Activated CD4-positive, alpha-beta T cell treated with anti-CD3 and anti-CD28 coated beads, Interleukin-2, amount 10 ng/mL, durations not matched to agents 7 days and 5 days (primary cell): ENCODE measurements around the gene IGFBP5. TPM values are rescaled to one million over a fixed set of nuclear protein-coding genes. Genes with fewer than 3 reads are reported as not detected.

ENCODE experiments used
- CTCF ChIA-PET: fragments of 350-600 bp; sonication (Branson Sonifier 250); formaldehyde crosslinking; loops from one replicate; lab custom pipeline; 2021; ENCODE audit warnings: antibody characterized with exemption; lab: Charles Lee
- POLR2A ChIA-PET: fragments of 350-600 bp; sonication (Branson Sonifier 250); formaldehyde crosslinking; loops from one replicate; lab custom pipeline; 2021; ENCODE audit warnings: antibody characterized with exemption; lab: Charles Lee
- DNase-seq: peaks from one replicate; pipeline ENCODE4 v3.0.0-alpha.2; 2020
- H3K27ac Mint-ChIP-seq: one replicate; pipeline ENCODE4 v1.8.0; 2021; ENCODE audit warnings: mild to moderate bottlenecking, moderate library complexity, mixed read lengths
- H3K27me3 Mint-ChIP-seq: one replicate; pipeline ENCODE4 v1.8.0; 2021; ENCODE audit warnings: mixed read lengths
- H3K36me3 Mint-ChIP-seq: one replicate; pipeline ENCODE4 v1.8.0; 2021; ENCODE audit warnings: low read depth, mixed read lengths
- H3K4me1 Mint-ChIP-seq: one replicate; pipeline ENCODE4 v1.8.0; 2021; ENCODE audit warnings: mixed read lengths
- H3K4me3 Mint-ChIP-seq: one replicate; pipeline ENCODE4 v1.8.0; 2021; ENCODE audit warnings: mild to moderate bottlenecking, moderate library complexity, mixed read lengths
- H3K9me3 Mint-ChIP-seq: one replicate; pipeline ENCODE4 v1.8.0; 2021; ENCODE audit warnings: mixed read lengths
- total RNA-seq, 2 experiments: library from RNA; stranded (reverse); gene quantifications; one replicate each; pipeline ENCODE4 v1.2.3, GENCODE V29; 2021

IGFBP5 gene
- total RNA-seq, 2 experiments from 2014 or later, result not detected

- CTCF ChIA-PET, result no interaction called here
- no peak for DNase-seq
- Mint-ChIP-seq H3K9me3 (no peaks in the 10 kb centered on the region), H3K4me3 (no peak overlapping the region), H3K36me3 (no peaks in the 10 kb centered on the region), H3K27ac (no peak overlapping the region), H3K4me1 (peaks cover 9% of the 10 kb centered on the region), H3K27me3 (peaks cover 14% of the 10 kb centered on the region)
- POLR2A ChIA-PET, result no interaction called here
Observed at GRCh38 chr2:216624251-216624650, 71.1 kb downstream of the IGFBP5 start.

DNA sequence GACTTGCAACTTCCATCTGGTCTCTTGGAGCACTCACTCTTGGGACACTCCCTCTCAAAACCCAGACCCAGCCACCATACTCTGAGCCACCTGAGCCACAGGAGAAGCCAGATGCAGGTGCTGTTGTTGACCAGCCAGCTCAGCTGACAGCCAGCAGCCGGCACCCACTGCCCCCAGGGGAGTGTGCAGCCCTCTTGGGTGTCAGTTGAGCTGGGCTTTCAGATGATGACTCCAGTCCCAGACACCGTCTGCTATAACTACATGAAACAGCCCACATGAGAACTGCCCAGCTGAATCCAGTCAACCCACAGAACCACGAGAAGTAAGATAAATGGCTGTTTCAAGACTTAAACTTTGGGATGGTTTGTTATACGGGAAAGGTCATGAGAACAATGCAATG, 72.8 kb downstream of the IGFBP5 start:
- no peak for DNase-seq
- H3K4me3 Mint-ChIP-seq, result no peak overlapping the region
- POLR2A ChIA-PET, result no interaction called here
- H3K27me3 Mint-ChIP-seq, result peaks cover 8% of the 10 kb centered on the region
- peaks cover 9% of the 10 kb centered on the region for H3K4me1 Mint-ChIP-seq
- H3K36me3 Mint-ChIP-seq, result no peaks in the 10 kb centered on the region
- no peaks in the 10 kb centered on the region for H3K9me3 Mint-ChIP-seq
- no peak overlapping the region for H3K27ac Mint-ChIP-seq
- CTCF ChIA-PET, result interaction anchor here (0.8 to 1.4 kb wide), 2 partner anchors 10 to 22 kb away, joined by 3 to 5 read pairs; no protein-coding TSS in a partner anchor

Other genes with a start within 250 kb of the IGFBP5 start
- 1,000 to 10,000 TPM; 2,088 to 2,348 TPM for gene RPL37A, start 196.7 kb downstream of the IGFBP5 start, total RNA-seq
- gene IGFBP2, start 62.1 kb downstream of the IGFBP5 start, total RNA-seq, result 10 to 100 TPM; 10.3 to 10.9 TPM
- gene TNP1, start 164.5 kb upstream of the IGFBP5 start, total RNA-seq, result not detected